ENCODE measurements around the gene TEAD1.

DNA sequence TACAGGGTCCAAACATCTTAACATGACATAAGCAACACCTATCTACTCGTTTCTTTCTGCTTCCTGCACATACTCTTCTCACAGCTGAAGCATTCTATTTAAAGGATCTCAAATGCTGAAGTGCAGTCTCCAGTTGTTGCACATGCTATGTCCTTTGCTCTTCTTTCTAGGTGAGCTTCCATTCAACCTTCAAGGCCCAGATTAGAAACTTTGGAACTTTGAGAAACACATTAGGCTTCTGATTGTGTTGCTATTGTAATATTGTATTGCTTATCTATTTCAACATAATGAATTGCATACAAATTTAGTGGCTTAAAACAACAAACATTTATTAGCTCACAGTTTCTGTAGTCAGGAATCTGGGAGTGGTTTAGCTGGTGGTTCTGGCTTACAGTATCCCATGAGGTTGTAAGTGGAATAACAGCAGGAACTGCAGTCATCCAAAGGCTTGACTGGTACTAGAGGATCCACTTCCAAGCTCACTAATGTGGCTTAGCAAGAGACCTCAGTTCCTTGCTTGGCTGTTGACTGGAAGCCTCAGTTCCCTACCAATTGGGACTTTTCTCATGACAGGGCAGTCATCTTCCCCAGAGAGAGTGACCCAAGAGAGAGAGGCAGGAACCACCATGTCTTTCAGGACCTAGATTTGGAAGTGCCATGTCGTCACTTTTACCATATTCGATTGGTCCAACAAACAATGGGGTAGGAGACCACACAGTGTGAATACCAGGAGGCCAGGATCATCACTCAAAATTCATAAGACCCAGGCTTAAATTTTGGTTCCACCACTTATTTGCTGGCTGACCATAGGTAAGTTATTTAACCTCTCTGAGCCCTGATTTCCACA, 307.7 kb downstream of the TEAD1 start:
- TF ChIP-seq, protein P1, sequence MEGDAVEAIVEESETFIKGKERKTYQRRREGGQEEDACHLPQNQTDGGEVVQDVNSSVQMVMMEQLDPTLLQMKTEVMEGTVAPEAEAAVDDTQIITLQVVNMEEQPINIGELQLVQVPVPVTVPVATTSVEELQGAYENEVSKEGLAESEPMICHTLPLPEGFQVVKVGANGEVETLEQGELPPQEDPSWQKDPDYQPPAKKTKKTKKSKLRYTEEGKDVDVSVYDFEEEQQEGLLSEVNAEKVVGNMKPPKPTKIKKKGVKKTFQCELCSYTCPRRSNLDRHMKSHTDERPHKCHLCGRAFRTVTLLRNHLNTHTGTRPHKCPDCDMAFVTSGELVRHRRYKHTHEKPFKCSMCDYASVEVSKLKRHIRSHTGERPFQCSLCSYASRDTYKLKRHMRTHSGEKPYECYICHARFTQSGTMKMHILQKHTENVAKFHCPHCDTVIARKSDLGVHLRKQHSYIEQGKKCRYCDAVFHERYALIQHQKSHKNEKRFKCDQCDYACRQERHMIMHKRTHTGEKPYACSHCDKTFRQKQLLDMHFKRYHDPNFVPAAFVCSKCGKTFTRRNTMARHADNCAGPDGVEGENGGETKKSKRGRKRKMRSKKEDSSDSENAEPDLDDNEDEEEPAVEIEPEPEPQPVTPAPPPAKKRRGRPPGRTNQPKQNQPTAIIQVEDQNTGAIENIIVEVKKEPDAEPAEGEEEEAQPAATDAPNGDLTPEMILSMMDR (conservative IDR thresholded peaks at IDR 0.05; ENCODE audit: low read length): no peak
- no peak for TF ChIP-seq EZH2phosphoT487 (IDR thresholded peaks at IDR 0.05; ENCODE audit: borderline replicate concordance, low read depth, low read length)
